Limb (tissue), 2 donors: ENCODE results near the gene TSHZ2.
A peak's percentile ranks its signal among the peaks of the same experiment; 100 is the strongest.
"Not testable (repeated sequence)": the region's sequence is repeated elsewhere in the genome, so short reads cannot be mapped to it uniquely, and the experiment has no call there.

Source experiments
- DNase-seq, 2 donors: peaks; one replicate each; pipeline ENCODE4 v3.0.0-alpha.2; 2016; ENCODE audit errors: extremely low spot score in 2 of 2

TSHZ2 gene

DNA sequence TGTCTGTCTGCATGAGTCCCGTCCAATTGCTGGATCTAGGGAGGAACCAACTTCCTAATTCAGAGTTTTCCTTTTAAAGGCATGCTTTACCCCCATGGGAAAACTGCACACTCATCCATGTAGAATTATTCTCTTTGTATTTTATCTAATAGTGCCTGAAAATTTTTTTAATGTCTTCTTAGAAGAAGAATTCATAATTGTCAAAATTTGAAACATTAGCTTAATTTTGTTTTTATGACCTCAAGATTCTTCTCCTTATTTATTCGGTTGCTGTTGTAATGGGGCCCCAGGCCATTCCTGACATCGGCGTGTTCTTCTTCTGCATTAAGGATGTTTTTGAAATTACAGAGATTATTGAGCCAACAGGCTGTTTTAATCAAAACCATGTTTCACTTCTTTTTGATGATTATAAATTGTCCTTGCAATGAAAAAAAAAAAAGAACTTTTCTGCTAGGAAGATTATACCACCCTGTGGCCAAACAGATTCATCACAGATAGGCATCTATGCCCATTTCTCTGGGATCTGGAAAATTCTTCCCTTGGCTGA lies 521.2 kb downstream of the TSHZ2 start:
- DNase-seq: no peak

GRCh38 chr20:53494753-53495152 lies 522.6 kb downstream of the TSHZ2 start:
- no peak for DNase-seq

- DNase-seq: no peak
Observed at GRCh38 chr20:53495398-53496092, 523.4 kb downstream of the TSHZ2 start.

GRCh38 chr20:53497246-53497645 lies 525.1 kb downstream of the TSHZ2 start:
- no peak for DNase-seq

DNA sequence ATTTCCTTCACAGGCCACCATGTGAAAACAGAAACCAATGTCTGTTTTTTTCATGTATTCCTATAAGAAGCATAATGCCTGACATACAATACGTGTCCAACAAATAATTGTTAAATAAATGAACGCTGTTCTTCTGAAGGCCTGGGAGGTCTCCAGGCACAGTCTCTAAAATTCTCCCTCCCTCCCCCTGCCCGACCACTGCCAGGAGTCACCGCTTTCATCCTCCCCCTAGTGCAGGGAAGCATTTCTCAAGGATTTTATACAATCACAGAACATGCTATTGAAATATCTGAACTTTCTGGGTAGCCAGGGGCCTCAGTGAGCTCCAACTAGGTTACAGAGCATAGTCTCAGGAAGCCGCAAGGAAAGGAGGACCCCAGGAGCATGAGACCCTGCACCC lies 526.2 kb downstream of the TSHZ2 start:
- no peak for DNase-seq

- no peak for DNase-seq
Observed at GRCh38 chr20:53500651-53501050, 528.5 kb downstream of the TSHZ2 start.

DNA sequence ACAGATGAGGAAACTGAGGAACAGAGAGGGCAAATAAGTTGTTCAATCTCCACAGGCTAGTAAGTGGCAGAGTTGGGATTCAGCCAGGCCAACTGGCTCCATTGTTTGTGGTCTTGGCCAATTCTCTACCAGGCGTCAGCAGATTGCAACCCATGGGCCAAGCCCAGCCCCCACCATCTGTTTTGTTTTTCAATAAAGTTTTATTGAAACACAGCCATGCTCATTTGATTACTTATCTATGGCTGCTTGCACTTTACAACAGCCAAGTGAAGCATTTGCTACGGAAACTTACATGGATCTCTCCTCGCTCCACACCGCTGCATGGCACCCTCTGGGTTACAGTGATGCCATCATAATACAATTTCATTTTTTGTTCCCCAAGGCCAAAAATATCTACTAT lies 530.7 kb downstream of the TSHZ2 start:
- no peak for DNase-seq

GRCh38 chr20:53503517-53503919 lies 531.4 kb downstream of the TSHZ2 start:
- DNase-seq: no peak

DNA sequence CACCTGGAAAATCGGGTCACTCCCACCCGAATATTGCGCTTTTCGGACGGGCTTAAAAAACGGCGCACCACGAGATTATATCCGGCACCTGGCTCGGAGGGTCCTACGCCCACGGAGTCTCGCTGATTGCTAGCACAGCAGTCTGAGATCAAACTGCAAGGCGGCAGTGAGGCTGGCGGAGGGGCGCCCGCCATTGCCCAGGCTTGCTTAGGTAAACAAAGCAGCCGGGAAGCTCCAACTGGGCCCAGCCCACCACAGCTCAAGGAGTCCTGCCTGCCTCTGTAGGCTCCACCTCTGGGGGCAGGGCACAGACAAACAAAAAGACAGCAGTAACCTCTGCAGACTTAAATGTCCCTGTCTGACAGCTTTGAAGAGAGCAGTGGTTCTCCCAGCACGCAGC lies 531.9 kb downstream of the TSHZ2 start:
- not testable (repeated sequence) for DNase-seq

GRCh38 chr20:53510262-53510661 lies 538.1 kb downstream of the TSHZ2 start:
- no peak for DNase-seq

DNA sequence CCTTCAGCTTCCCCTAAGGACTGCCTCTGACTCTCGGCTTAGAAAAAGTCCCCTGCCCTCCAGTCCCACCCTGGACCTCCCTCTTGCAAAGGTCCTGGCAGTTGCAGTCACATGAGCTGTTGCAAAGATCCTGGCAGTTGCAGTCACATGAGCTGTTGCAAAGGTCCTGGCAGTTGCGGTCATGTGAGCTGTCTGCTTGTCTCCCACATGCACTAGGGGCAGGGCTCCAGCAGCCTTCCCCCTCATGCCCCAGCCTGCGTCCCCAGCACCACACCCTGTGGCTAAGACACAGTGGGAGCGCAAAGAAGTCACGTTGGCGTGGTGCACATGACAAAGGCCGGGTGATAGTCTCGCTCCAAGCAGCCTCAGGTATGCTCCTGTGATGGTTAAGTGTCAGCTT lies 538.5 kb downstream of the TSHZ2 start:
- no peak for DNase-seq

- DNase-seq: no peak
Observed at GRCh38 chr20:53512076-53512475, 539.9 kb downstream of the TSHZ2 start.

- no peak for DNase-seq
Observed at GRCh38 chr20:53513168-53513488, 541.0 kb downstream of the TSHZ2 start.

GRCh38 chr20:53513489-53514298 lies 541.5 kb downstream of the TSHZ2 start:
- DNase-seq: no peak

GRCh38 chr20:53515749-53516148 lies 543.6 kb downstream of the TSHZ2 start:
- no peak for DNase-seq

GRCh38 chr20:53517146-53517545 lies 545.0 kb downstream of the TSHZ2 start:
- DNase-seq: no peak

DNA sequence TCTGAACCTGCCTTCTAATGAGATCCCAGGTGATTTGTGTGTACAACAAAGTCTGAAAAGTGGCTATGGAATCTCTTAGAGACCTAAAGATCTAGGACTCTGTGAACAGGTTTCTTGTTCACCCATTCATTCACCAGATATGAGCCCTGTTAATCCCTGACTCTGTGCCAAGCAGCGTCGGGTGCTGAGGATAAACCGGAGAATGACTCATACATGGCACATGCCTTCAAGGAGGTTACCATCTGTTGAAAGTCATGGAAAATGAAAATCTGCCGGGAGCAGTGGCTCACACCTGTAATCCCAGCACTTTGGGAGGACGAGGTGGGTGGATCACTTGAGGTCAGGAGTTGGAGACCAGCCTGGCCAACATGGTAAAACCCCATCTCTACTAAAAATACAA lies 549.3 kb downstream of the TSHZ2 start:
- DNase-seq: not testable (repeated sequence)

DNA sequence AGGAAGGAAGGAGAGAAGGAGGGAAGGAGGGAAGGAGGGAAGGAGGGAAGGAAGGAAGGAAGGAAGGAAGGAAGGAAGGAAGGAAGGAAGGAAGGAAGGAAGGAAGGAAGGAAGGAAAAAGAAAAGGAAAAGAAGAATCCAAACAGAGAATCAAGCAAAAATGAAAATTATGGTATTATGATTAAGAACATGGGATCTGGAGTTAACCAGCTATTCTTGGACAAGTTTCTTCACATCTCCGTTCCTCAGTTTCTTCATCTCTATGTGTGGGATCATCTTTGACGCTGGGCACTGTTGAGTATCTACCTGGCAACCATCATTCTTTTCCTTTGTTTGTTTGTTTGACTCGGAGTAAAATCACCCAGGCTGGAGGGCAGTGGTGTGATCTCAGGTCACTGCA lies 549.9 kb downstream of the TSHZ2 start:
- no peak for DNase-seq

- no peak for DNase-seq
Observed at GRCh38 chr20:53522696-53523095, 550.5 kb downstream of the TSHZ2 start.

DNA sequence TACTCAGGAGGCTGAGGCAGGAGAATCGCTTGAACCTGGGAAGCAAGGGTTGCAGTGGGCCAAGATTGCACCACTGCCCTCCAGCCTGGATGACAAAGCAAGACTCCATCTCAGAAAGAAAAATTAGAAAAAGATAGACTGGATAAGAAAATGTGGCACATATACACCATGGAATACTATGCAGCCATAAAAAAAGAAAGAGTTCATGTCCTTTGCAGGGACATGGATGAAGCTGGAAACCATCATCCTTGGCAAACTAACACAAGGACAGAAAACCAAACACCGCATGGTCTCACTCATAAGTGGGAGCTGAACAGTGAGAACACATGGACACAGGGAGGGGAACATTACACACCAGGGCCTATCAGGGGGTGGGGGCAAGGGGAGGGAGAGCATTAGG lies 551.5 kb downstream of the TSHZ2 start:
- DNase-seq: not testable (repeated sequence)

GRCh38 chr20:53524589-53525312 lies 552.6 kb downstream of the TSHZ2 start:
- DNase-seq: peak in 1 of 2 donors; percentile 46

- no peak for DNase-seq
Observed at GRCh38 chr20:53527196-53527595, 555.0 kb downstream of the TSHZ2 start.
